Rectal smooth muscle tissue (tissue), 1 donor: Measurements from ENCODE around the gene SUPT4H1.
"Not testable (repeated sequence)": the region's sequence is repeated elsewhere in the genome, so short reads cannot be mapped to it uniquely, and the experiment has no call there.

ENCODE experiments used
- H3K27ac ChIP-seq: one replicate; pipeline ENCODE4 v1.7.0; 2013; ENCODE audit warnings: low read depth, low read length, inconsistent platforms
- H3K27me3 ChIP-seq: one replicate; pipeline ENCODE4 v1.7.0; 2013; ENCODE audit warnings: low read length; ENCODE audit not compliant: control insufficient read depth, insufficient read depth
- H3K36me3 ChIP-seq: one replicate; pipeline ENCODE4 v1.7.0; 2013; ENCODE audit warnings: low read length; ENCODE audit not compliant: control insufficient read depth, insufficient read depth
- H3K4me1 ChIP-seq: one replicate; pipeline ENCODE4 v1.7.0; 2013; ENCODE audit warnings: low read length; ENCODE audit not compliant: control insufficient read depth, insufficient read depth
- H3K4me3 ChIP-seq: one replicate; pipeline ENCODE4 v1.7.0; 2013; ENCODE audit warnings: low read length
- H3K9ac ChIP-seq: one replicate; pipeline ENCODE4 v1.7.0; 2013; ENCODE audit warnings: low read length

The SUPT4H1 gene

GRCh38 chr17:58354541-58355216 is 2.7 kb upstream of the SUPT4H1 start:
- Histone ChIP-seq H3K9ac (no peak overlapping the region), H3K4me1 (peaks cover 6% of the 10 kb centered on the region), H3K27ac (no peak overlapping the region), H3K4me3 (no peak overlapping the region), H3K27me3 (no peaks in the 10 kb centered on the region), H3K36me3 (peaks cover 9% of the 10 kb centered on the region)

- Histone ChIP-seq H3K4me3 (peak overlapping the region; percentile 100), H3K36me3 (peaks cover 16% of the 10 kb centered on the region), H3K4me1 (peaks cover 6% of the 10 kb centered on the region), H3K27ac (peak overlapping the region; percentile 90), H3K27me3 (no peaks in the 10 kb centered on the region), H3K9ac (no peak overlapping the region)
These were observed 1.4 kb upstream of the SUPT4H1 start for GRCh38 chr17:58353389-58353825.

- H3K36me3 ChIP-seq: peaks cover 22% of the 10 kb centered on the region
- peak overlapping the region; percentile 84 for H3K9ac ChIP-seq
- peak overlapping the region; percentile 90 for H3K27ac ChIP-seq
- H3K4me3 ChIP-seq: peak overlapping the region; percentile 100
- peaks cover 6% of the 10 kb centered on the region for H3K4me1 ChIP-seq
- no peaks in the 10 kb centered on the region for H3K27me3 ChIP-seq
These were observed 791 bp upstream of the SUPT4H1 start for GRCh38 chr17:58352596-58353388.

- Histone ChIP-seq H3K4me1 (peaks cover 6% of the 10 kb centered on the region), H3K27ac (no peak overlapping the region), H3K36me3 (peaks cover 34% of the 10 kb centered on the region), H3K4me3 (peak overlapping the region; percentile 100), H3K9ac (no peak overlapping the region), H3K27me3 (no peaks in the 10 kb centered on the region)
These were observed 819 bp downstream of the SUPT4H1 start for GRCh38 chr17:58351182-58351581.

GRCh38 chr17:58348038-58348437 is 4.0 kb downstream of the SUPT4H1 start:
- Histone ChIP-seq H3K4me3 (no peak overlapping the region), H3K4me1 (peaks cover 6% of the 10 kb centered on the region), H3K27me3 (no peaks in the 10 kb centered on the region), H3K36me3 (peaks cover 38% of the 10 kb centered on the region), H3K9ac (no peak overlapping the region), H3K27ac (no peak overlapping the region)

- H3K27me3 ChIP-seq: no peaks in the 10 kb centered on the region
These were observed 6.5 kb downstream of the SUPT4H1 start for GRCh38 chr17:58345500-58345899.

GRCh38 chr17:58344791-58345157 is 7.2 kb downstream of the SUPT4H1 start:
- no peak overlapping the region for H3K4me3 ChIP-seq
- no peaks in the 10 kb centered on the region for H3K4me1 ChIP-seq
- H3K9ac ChIP-seq: no peak overlapping the region
- H3K27ac ChIP-seq: no peak overlapping the region
- no peaks in the 10 kb centered on the region for H3K27me3 ChIP-seq
- peaks cover 37% of the 10 kb centered on the region for H3K36me3 ChIP-seq

More at GRCh38 chr17:58345500-58345899, 6.5 kb downstream of the SUPT4H1 start:
- H3K27ac ChIP-seq: no peak overlapping the region
- H3K36me3 ChIP-seq: peaks cover 38% of the 10 kb centered on the region
- H3K4me1 ChIP-seq: no peaks in the 10 kb centered on the region
- no peak overlapping the region for H3K4me3 ChIP-seq
- H3K9ac ChIP-seq: no peak overlapping the region

GRCh38 chr17:58344047-58344790 is 7.8 kb downstream of the SUPT4H1 start:
- H3K27me3 ChIP-seq: no peaks in the 10 kb centered on the region
- H3K4me3 ChIP-seq: peak overlapping the region; percentile 18
- no peaks in the 10 kb centered on the region for H3K4me1 ChIP-seq
- H3K27ac ChIP-seq: no peak overlapping the region
- no peak overlapping the region for H3K9ac ChIP-seq
- peaks cover 32% of the 10 kb centered on the region for H3K36me3 ChIP-seq

GRCh38 chr17:58343131-58343530 is 8.9 kb downstream of the SUPT4H1 start:
- Histone ChIP-seq H3K4me1 (peaks cover 5% of the 10 kb centered on the region), H3K27ac (no peak overlapping the region)

GRCh38 chr17:58341861-58342475 is 10.0 kb downstream of the SUPT4H1 start:
- no peak overlapping the region for H3K27ac ChIP-seq
- H3K4me1 ChIP-seq: peaks cover 12% of the 10 kb centered on the region
- no peak overlapping the region for H3K9ac ChIP-seq
- H3K4me3 ChIP-seq: no peak overlapping the region
- no peaks in the 10 kb centered on the region for H3K27me3 ChIP-seq
- peaks cover 11% of the 10 kb centered on the region for H3K36me3 ChIP-seq

More at GRCh38 chr17:58343131-58343530, 8.9 kb downstream of the SUPT4H1 start:
- Histone ChIP-seq H3K27me3 (no peaks in the 10 kb centered on the region), H3K4me3 (no peak overlapping the region), H3K9ac (no peak overlapping the region), H3K36me3 (peaks cover 23% of the 10 kb centered on the region)

- not testable (repeated sequence) for H3K4me3 ChIP-seq, H3K36me3 ChIP-seq, H3K27me3 ChIP-seq, H3K9ac ChIP-seq, H3K27ac ChIP-seq
- H3K4me1 ChIP-seq: peaks cover 15% of the 10 kb centered on the region
These were observed 10.7 kb downstream of the SUPT4H1 start for GRCh38 chr17:58341136-58341860.
